HL-60 (cell line): ENCODE results near the gene KDELR1.

ENCODE experiments used
- DNase-seq, 2 experiments: peaks; one replicate each; pipeline ENCODE4 v3.0.0-alpha.2; 2010 to 2020; ENCODE audit warnings: low read depth in 1 of 2, low spot score in 1 of 2
- H3K27ac ChIP-seq: fragments of 250-450 bp; sonication (Bioruptor Pico); replicated peaks from 2 replicates; pipeline ENCODE4 v1.5.1; 2020; ENCODE audit warnings: mild to moderate bottlenecking, moderate library complexity
- H3K27me3 ChIP-seq: fragments of 250-450 bp; sonication (Bioruptor Pico); 2 replicates; pipeline ENCODE4 v1.5.1; 2021; ENCODE audit warnings: mild to moderate bottlenecking, moderate library complexity; ENCODE audit not compliant: insufficient read depth, poor library complexity, severe bottlenecking
- H3K4me3 ChIP-seq: replicated peaks from 2 replicates; pipeline ENCODE4 v1.5.1; 2011; ENCODE audit warnings: mild to moderate bottlenecking, control low read depth, low read length; ENCODE audit not compliant: insufficient read depth
- CTCF ChIP-seq: IDR thresholded peaks from one replicate; pipeline ENCODE4 v1.5.1; 2011; ENCODE audit warnings: low read length, control low read depth, inconsistent platforms; ENCODE audit not compliant: insufficient read depth
- GABPA ChIP-seq: IDR thresholded peaks from 2 replicates; pipeline ENCODE4 v1.6.1; 2012; ENCODE audit warnings: low read depth
- POLR2AphosphoS5 ChIP-seq: IDR thresholded peaks from 2 replicates; pipeline ENCODE4 v1.6.1; 2012; ENCODE audit warnings: low read depth
- REST ChIP-seq: IDR thresholded peaks from 2 replicates; pipeline ENCODE4 v1.6.1; 2012; ENCODE audit warnings: low read depth; ENCODE audit not compliant: insufficient replicate concordance
- SPI1 ChIP-seq: IDR thresholded peaks from 2 replicates; pipeline ENCODE4 v1.6.1; 2012; ENCODE audit warnings: low read depth, mild to moderate bottlenecking, borderline replicate concordance

KDELR1 gene

DNA sequence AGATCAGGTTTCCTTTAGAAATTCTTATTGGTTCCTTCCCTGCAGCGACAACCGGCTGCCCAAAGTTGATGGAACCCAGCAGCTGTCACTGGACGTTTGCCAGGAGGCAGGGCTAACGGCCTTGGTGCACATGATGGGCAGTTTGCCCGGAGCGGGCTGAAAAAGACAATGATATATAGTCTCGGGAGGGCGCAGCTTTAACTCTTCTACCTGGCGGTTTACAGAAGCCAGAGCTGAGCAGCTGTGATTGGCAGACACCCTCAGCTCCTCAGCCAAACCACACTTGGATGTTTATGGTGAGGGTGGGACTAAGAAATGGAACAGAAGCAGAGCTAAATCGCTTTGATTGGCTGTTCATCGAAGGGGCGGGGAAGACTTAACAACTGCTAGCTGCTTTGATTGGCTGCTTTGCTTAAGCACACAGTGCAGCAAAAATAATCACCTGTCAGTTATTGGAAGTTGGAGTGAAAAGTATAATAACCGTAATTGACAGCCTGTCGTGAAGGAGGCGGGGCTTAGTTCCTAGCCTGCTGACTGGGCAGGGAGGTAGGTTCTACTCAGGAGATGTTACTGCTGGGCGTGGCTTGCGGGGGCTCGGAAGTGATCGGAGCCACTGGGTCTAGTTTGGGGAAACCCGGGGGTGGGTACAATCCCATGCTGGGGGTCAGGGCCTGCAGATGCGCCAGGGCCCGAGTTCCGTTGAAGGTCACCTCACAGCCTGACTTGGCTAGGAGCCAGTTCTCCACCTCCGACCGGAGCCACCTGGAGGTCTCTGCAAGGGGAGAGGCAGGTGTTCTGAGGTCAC, 58.5 kb downstream of the KDELR1 start:
- Histone ChIP-seq H3K27ac (peak overlapping the region; percentile 81), H3K27me3 (no peaks in the 10 kb centered on the region), H3K4me3 (peak overlapping the region; percentile 43)
- TF ChIP-seq CTCF: no peak
- TF ChIP-seq REST: no peak
- TF ChIP-seq SPI1: no peak
- TF ChIP-seq GABPA: no peak
- TF ChIP-seq POLR2AphosphoS5: no peak; the same call in 1 of the 2 replicates
- peak; percentile 96 to 98 for DNase-seq
